H9 (cell line): ENCODE data around the gene ZNF317. TPM values are rescaled to one million over a fixed set of nuclear protein-coding genes. Genes with fewer than 3 reads are reported as not detected.

Experiments used
- DNase-seq: peaks from one replicate; pipeline ENCODE4 v3.0.0-alpha.2; 2017
- H2AFZ ChIP-seq: one replicate; pipeline ENCODE4 v1.6.1; 2013; ENCODE audit warnings: mild to moderate bottlenecking, low read length, control low read depth, moderate library complexity
- H2AK5ac ChIP-seq: 2 replicates; pipeline ENCODE4 v1.6.1; 2013; ENCODE audit warnings: low read length, control low read depth, mixed read lengths; ENCODE audit not compliant: insufficient read length
- H2BK120ac ChIP-seq: one replicate; pipeline ENCODE4 v1.6.1; 2013; ENCODE audit warnings: low read depth, mild to moderate bottlenecking, low read length, control low read depth, inconsistent platforms; ENCODE audit not compliant: poor library complexity, severe bottlenecking
- H2BK12ac ChIP-seq: 2 replicates; pipeline ENCODE4 v1.6.1; 2013; ENCODE audit warnings: low read length, control low read depth, mixed read lengths, low read depth; ENCODE audit not compliant: insufficient read length
- H2BK15ac ChIP-seq: 2 replicates; pipeline ENCODE4 v1.6.1; 2013; ENCODE audit warnings: low read depth, low read length, control low read depth
- H2BK20ac ChIP-seq: one replicate; pipeline ENCODE4 v1.6.1; 2013; ENCODE audit warnings: low read depth, mild to moderate bottlenecking, low read length, control low read depth, inconsistent platforms; ENCODE audit not compliant: poor library complexity, severe bottlenecking
- H2BK5ac ChIP-seq: 2 replicates; pipeline ENCODE4 v1.6.1; 2013; ENCODE audit warnings: low read length, control low read depth, mixed read lengths; ENCODE audit not compliant: insufficient read length
- H3K14ac ChIP-seq: 2 replicates; pipeline ENCODE4 v1.6.1; 2013; ENCODE audit warnings: low read length, control low read depth; ENCODE audit not compliant: insufficient read depth
- H3K18ac ChIP-seq: 2 replicates; pipeline ENCODE4 v1.6.1; 2013; ENCODE audit warnings: low read depth, mild to moderate bottlenecking, mixed read lengths, low read length, control low read depth; ENCODE audit not compliant: insufficient read length
- H3K23ac ChIP-seq: 2 replicates; pipeline ENCODE4 v1.6.1; 2013; ENCODE audit warnings: low read length, control low read depth, mixed read lengths, low read depth; ENCODE audit not compliant: insufficient read length
- H3K23me2 ChIP-seq: 2 replicates; pipeline ENCODE4 v1.6.1; 2013; ENCODE audit warnings: low read depth, mild to moderate bottlenecking, mixed read lengths, low read length, control low read depth; ENCODE audit not compliant: insufficient read length, poor library complexity, severe bottlenecking
- H3K27ac ChIP-seq: 2 replicates; pipeline ENCODE4 v1.5.1; 2013; ENCODE audit warnings: low read length, control low read depth, mixed read lengths, low read depth; ENCODE audit not compliant: insufficient read length
- H3K27me3 ChIP-seq: 2 replicates; pipeline ENCODE4 v1.6.1; 2013; ENCODE audit warnings: low read length, control low read depth, inconsistent platforms; ENCODE audit not compliant: insufficient read depth
- H3K4ac ChIP-seq: 2 replicates; pipeline ENCODE4 v1.6.1; 2013; ENCODE audit warnings: low read depth, mild to moderate bottlenecking, control low read depth, inconsistent platforms, low read length, moderate library complexity
- H3K4me1 ChIP-seq: 2 replicates; pipeline ENCODE4 v1.6.1; 2013; ENCODE audit warnings: low read length, control low read depth, inconsistent platforms; ENCODE audit not compliant: insufficient read depth
- H3K4me2 ChIP-seq: 2 replicates; pipeline ENCODE4 v1.6.1; 2013; ENCODE audit warnings: low read length, control low read depth, mixed read lengths; ENCODE audit not compliant: insufficient read length, insufficient read depth
- H3K56ac ChIP-seq: 2 replicates; pipeline ENCODE4 v1.6.1; 2013; ENCODE audit warnings: low read depth, mild to moderate bottlenecking, mixed read lengths, low read length, control low read depth; ENCODE audit not compliant: insufficient read length
- H3K79me1 ChIP-seq: 2 replicates; pipeline ENCODE4 v1.6.1; 2013; ENCODE audit warnings: low read depth, mild to moderate bottlenecking, moderate library complexity, low read length, control low read depth, inconsistent platforms; ENCODE audit not compliant: insufficient read depth, poor library complexity, severe bottlenecking
- H3K79me2 ChIP-seq: 2 replicates; pipeline ENCODE4 v1.6.1; 2013; ENCODE audit warnings: low read length, control low read depth, inconsistent platforms; ENCODE audit not compliant: insufficient read depth
- H3K9ac ChIP-seq: 2 replicates; pipeline ENCODE4 v1.6.1; 2013; ENCODE audit warnings: low read length, control low read depth, mixed read lengths; ENCODE audit not compliant: insufficient read length; ENCODE audit errors: extremely low read depth
- H3K9me3 ChIP-seq: one replicate; pipeline ENCODE4 v1.6.1; 2013; ENCODE audit warnings: low read depth, low read length, inconsistent platforms; ENCODE audit not compliant: control insufficient read depth
- H3T11ph ChIP-seq: one replicate; pipeline ENCODE4 v1.6.1; 2013; ENCODE audit warnings: mild to moderate bottlenecking, low read length, control low read depth, inconsistent platforms
- H4K20me1 ChIP-seq: one replicate; pipeline ENCODE4 v1.6.1; 2013; ENCODE audit not compliant: control insufficient read depth, insufficient read length, insufficient read depth
- H4K5ac ChIP-seq: 2 replicates; pipeline ENCODE4 v1.6.1; 2013; ENCODE audit warnings: low read depth, mild to moderate bottlenecking, mixed read lengths, low read length, control low read depth; ENCODE audit not compliant: insufficient read length
- H4K8ac ChIP-seq: replicated peaks from 2 replicates; pipeline ENCODE4 v1.6.1; 2013; ENCODE audit warnings: low read length, control low read depth, mixed read lengths, low read depth; ENCODE audit not compliant: insufficient read length
- H4K91ac ChIP-seq: 2 replicates; pipeline ENCODE4 v1.6.1; 2013; ENCODE audit warnings: low read depth, mild to moderate bottlenecking, moderate library complexity, mixed read lengths, low read length, control low read depth; ENCODE audit not compliant: insufficient read length
- H3K27ac Mint-ChIP-seq, 3 experiments: 2 replicates in 2 of 3; 3 replicates in 1 of 3; pipeline ENCODE4 v1.8.0; 2020 to 2021; ENCODE audit warnings: mixed read lengths in 3 of 3, mild to moderate bottlenecking in 1 of 3, moderate library complexity in 1 of 3
- H3K27me3 Mint-ChIP-seq: 2 replicates; pipeline ENCODE4 v1.8.0; 2021; ENCODE audit warnings: low read depth, mild to moderate bottlenecking, moderate library complexity, mixed read lengths
- H3K36me3 Mint-ChIP-seq, 3 experiments: 2 replicates in 2 of 3; 3 replicates in 1 of 3; pipeline ENCODE4 v1.8.0; 2020 to 2021; ENCODE audit warnings: low read depth in 3 of 3, mixed read lengths in 3 of 3; ENCODE audit not compliant: insufficient read depth in 1 of 3
- H3K4me1 Mint-ChIP-seq, 2 experiments: 2 replicates each; pipeline ENCODE4 v1.8.0; 2020; ENCODE audit warnings: mixed read lengths in 2 of 2
- H3K4me3 Mint-ChIP-seq, 2 experiments: 2 replicates in 1 of 2; 3 replicates in 1 of 2; pipeline ENCODE4 v1.8.0; 2020 to 2021; ENCODE audit warnings: mild to moderate bottlenecking in 2 of 2, mixed read lengths in 2 of 2, moderate library complexity in 1 of 2
- H3K9me3 Mint-ChIP-seq, 2 experiments: 2 replicates in 1 of 2; 3 replicates in 1 of 2; pipeline ENCODE4 v1.8.0; 2020; ENCODE audit warnings: mild to moderate bottlenecking in 2 of 2, mixed read lengths in 2 of 2, moderate library complexity in 1 of 2
- WGBS: extraction: QIAGEN DNeasy Blood & Tissue Kit; methylation state at CpG from one replicate; pipeline ENCODE4 v1.1.7; 2013; ENCODE audit warnings: missing lambda C conversion rate, low lambda C conversion rate, mixed read lengths; ENCODE audit not compliant: insufficient read length; ENCODE audit errors: extremely low coverage; 5-methylcytosine and 5-hydroxymethylcytosine counted together
- total RNA-seq: library from RNA; stranded (reverse); gene quantifications from 2 replicates; pipeline ENCODE4 v1.2.1, GENCODE V29; 2021
- TF ChIP-seq, protein P1 (sequence below): fragments of 200-600 bp; sonication (generic); conservative IDR thresholded peaks from 3 replicates; pipeline ENCODE4 v1.8.0; 2021; ENCODE audit warnings: antibody characterized with exemption, mild to moderate bottlenecking

ZNF317 gene
- total RNA-seq, 1 experiment from 2014 or later = 52.8 TPM

DNA sequence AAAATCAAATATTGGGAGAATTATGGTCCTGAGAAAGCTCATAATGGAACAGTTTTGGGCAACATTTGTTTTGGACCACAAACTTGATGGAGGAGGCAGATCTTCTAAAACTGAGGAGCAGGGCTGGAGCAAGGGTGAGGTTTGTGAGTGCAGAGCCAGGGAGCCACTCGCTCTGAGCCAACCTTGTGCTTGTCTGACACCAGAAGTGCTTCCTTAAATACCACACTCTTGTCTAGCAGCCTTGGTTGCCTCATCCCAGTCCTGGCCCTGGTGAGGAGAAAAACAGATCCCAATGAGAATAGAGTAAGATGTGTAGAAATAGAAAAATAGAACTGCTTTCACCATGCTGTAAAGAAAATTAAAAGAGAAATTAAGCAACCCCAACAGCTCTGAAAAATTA, 6.7 kb downstream of the ZNF317 start:
- H3K9me3 Mint-ChIP-seq = peaks cover 74 to 93% of the 10 kb centered on the region in 2 experiments
- peak overlapping the region in 1 of 3 experiments; percentile 36; a peak in 1 of 7 replicates for H3K27ac Mint-ChIP-seq

More for the DNA sequence above, 6.7 kb downstream of the ZNF317 start:
- no peak overlapping the region for H3K18ac ChIP-seq
- Mint-ChIP-seq H3K4me1 (peaks cover 13 to 14% of the 10 kb centered on the region in 2 experiments), H3K4me3 (no peak overlapping the region), H3K27me3 (no peaks in the 10 kb centered on the region; the same call in 1 of the 2 replicates), H3K36me3 (peaks cover 82 to 95% (median 91%) of the 10 kb centered on the region in 3 experiments)
- H2BK120ac ChIP-seq = no peak overlapping the region
- no peak overlapping the region for H2AFZ ChIP-seq
- no peak overlapping the region for H3K27ac ChIP-seq
- H2BK12ac ChIP-seq = no peak overlapping the region
- H3K79me2 ChIP-seq = peaks cover 76% of the 10 kb centered on the region
- no peak overlapping the region for H2BK20ac ChIP-seq
- no peak overlapping the region for H2BK15ac ChIP-seq
- H3K9ac ChIP-seq = no peak overlapping the region
- no peaks in the 10 kb centered on the region for H3K23me2 ChIP-seq
- H3K27me3 ChIP-seq = no peaks in the 10 kb centered on the region
- H3K14ac ChIP-seq = no peak overlapping the region
- no peak overlapping the region for H3K4me2 ChIP-seq
- H4K8ac ChIP-seq = no peak overlapping the region
- no peaks in the 10 kb centered on the region for H3K4me1 ChIP-seq
- H2AK5ac ChIP-seq = no peak overlapping the region
- no CpG with 5 or more reads among the region's 1 CpG for WGBS
- no peak overlapping the region for H2BK5ac ChIP-seq
- no peak overlapping the region for H3K4ac ChIP-seq
- peaks cover 21% of the 10 kb centered on the region for H3K9me3 ChIP-seq
- TF ChIP-seq, protein P1, sequence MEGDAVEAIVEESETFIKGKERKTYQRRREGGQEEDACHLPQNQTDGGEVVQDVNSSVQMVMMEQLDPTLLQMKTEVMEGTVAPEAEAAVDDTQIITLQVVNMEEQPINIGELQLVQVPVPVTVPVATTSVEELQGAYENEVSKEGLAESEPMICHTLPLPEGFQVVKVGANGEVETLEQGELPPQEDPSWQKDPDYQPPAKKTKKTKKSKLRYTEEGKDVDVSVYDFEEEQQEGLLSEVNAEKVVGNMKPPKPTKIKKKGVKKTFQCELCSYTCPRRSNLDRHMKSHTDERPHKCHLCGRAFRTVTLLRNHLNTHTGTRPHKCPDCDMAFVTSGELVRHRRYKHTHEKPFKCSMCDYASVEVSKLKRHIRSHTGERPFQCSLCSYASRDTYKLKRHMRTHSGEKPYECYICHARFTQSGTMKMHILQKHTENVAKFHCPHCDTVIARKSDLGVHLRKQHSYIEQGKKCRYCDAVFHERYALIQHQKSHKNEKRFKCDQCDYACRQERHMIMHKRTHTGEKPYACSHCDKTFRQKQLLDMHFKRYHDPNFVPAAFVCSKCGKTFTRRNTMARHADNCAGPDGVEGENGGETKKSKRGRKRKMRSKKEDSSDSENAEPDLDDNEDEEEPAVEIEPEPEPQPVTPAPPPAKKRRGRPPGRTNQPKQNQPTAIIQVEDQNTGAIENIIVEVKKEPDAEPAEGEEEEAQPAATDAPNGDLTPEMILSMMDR = no peak
- no peaks in the 10 kb centered on the region for H4K20me1 ChIP-seq
- no peak overlapping the region for H3K56ac ChIP-seq
- H4K5ac ChIP-seq = no peak overlapping the region
- no peak overlapping the region for H3T11ph ChIP-seq
- no peak overlapping the region for H4K91ac ChIP-seq
- DNase-seq = no peak
- H3K23ac ChIP-seq = no peak overlapping the region
- H3K79me1 ChIP-seq = peaks cover 7% of the 10 kb centered on the region
